Pulmonary artery endothelial cell (primary cell): ENCODE measurements around the gene RGS9. TPM values are rescaled to one million over a fixed set of nuclear protein-coding genes. Genes with fewer than 3 reads are reported as not detected.
A peak's percentile ranks its signal among the peaks of the same experiment; 100 is the strongest.

Experiments used
- DNase-seq: peaks from one replicate; pipeline ENCODE4 v3.0.0-alpha.2; 2011; ENCODE audit warnings: low read depth, low spot score
- total RNA-seq: library from RNA; depleted of rRNA; stranded (reverse); fragments of >200 nt; gene quantifications from 2 replicates; pipeline ENCODE4 v1.2.3, GENCODE V29; 2014

Gene RGS9
- total RNA-seq, 1 donor from 2014 or later, result 1.1 TPM

DNA sequence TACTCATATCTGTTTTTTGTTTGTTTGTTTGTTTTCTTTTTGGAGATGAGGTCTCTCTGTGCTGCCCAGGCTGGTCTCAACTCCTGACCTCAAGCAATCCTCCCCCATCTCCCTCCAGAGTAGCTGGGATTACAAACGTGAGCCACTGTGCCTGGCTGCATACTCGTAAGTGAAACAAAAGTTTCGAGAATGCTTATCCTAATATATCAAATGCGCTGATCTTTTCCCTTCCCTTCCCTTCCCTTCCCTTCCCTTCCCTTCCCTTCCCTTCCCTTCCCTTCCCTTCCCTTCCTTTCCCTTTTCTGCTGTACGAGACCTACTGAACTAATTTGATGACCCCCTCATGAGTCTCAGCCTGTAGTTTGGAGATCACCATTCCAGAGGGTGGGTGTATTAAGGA lies 122.1 kb downstream of the RGS9 start:
- DNase-seq, result no peak

GRCh38 chr17:65259696-65260485 lies 122.7 kb downstream of the RGS9 start:
- no peak for DNase-seq

DNA sequence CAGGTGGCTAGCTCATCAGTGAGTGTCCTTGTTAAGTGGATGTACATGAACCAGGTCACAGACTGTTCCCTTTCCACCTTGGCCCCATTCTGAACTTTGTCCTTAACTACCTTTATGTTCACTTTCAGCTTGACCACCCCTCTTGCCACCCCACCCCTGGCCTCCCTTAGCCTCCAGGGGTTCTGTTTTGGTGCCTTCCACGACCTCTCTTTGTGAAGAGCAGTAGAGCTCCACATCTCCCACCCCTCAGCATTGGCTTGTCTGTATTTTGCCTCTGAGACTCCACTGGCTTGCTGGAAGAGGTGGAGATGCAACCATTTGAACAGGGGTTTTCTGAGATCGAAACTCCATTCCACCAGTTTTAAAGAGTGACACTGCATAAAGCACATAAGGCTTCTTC lies 123.5 kb downstream of the RGS9 start:
- DNase-seq, result no peak

DNA sequence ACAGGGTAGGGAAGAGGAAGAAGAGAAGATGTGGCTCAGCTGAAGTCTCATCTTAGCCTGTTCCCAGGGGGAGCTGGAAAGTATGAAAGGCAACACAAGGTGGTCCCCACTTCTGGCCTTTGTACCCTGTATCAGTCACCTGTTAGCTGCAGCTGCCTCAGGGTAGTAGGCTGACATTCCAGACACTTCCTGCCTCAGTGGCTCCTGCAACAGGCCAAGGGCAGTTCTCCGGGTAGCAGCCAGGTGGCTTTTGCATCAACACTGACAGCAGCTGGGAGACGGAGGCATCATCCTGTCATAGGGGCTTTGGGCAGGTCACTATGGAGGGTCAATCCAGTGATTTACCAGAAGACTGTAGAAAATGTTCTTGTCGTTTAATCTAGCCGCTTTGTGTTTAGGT lies 124.0 kb downstream of the RGS9 start:
- no peak for DNase-seq

- peak; percentile 30 for DNase-seq
These were observed 124.8 kb downstream of the RGS9 start for GRCh38 chr17:65261682-65262636.

- DNase-seq, result no peak
These were observed 128.1 kb downstream of the RGS9 start for GRCh38 chr17:65265276-65265675.

DNA sequence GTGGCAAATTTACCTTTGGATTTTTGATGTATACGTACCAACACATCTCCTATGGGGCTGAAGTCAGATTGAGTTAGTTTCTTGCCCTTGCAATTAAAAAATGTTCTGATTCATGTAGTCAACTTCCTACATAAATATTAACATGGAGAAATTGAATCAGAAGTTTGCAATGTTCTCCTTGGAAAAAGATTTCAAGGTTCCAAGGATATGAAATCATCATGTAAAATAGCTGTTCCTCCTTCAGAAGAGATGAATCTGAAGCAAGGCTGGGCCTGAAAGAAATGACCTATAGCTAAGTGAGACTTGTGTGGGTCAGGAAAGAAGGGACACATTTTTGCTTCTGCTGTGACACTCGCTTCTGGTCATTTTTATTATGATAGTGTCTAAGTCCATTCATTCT lies 131.7 kb downstream of the RGS9 start:
- DNase-seq, result no peak

DNA sequence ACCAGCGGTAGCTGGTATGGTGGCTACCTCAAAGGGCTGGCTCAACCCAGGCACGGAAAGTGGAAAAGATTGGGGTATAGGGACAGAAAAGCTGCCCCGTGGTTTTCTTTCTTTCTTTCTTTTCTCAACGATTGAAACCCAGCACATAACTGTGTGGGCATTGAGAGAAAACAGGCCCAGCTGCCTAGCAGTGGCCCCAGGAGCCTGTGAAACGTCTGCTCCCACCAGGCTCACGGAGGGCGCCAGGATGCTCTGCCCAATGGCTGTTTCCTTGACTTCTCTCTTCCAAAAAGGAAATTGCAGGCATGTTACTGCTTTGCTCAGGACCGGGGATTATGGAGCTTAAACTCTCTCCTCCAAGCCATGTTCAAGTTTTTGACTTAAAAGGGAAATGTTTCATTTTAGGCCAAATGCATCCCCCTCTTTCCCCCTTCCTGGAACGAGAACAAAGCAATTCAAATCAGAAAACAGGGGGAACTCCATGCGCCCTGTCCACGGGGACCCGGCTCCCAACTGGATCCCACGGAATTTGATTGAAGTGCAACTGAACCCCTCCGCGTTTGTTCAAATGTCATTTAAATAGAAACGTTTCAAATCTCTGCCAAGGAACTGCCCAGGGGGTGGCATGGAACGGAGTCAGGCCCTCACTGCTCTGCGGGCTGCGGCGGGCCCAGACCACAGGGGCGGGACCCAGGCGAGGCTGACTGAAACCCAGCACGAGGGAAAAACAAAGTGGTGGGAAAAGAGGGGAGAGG lies 133.5 kb downstream of the RGS9 start:
- DNase-seq, result no peak

GRCh38 chr17:65271296-65271695 lies 134.1 kb downstream of the RGS9 start:
- DNase-seq, result no peak

Other genes starting within 250 kb of the RGS9 start
- 3.0 and 4.0 TPM in 2 replicates for gene LRRC37A3, start 217.9 kb upstream of the RGS9 start, total RNA-seq
- 51.1 and 74.3 TPM in 2 replicates for gene GNA13, start 80.6 kb upstream of the RGS9 start, total RNA-seq